IMR-90 (cell line): ENCODE results near the gene LY6G5C. TPM values are rescaled to one million over a fixed set of nuclear protein-coding genes. Genes with fewer than 3 reads are reported as not detected.

Source experiments
- ATAC-seq: fragments of 200-7000 bp; cut with Tn5 transposase; 2 replicates; pipeline ENCODE4 v1.9.1; 2020; ENCODE audit warnings: low read depth, mild to moderate bottlenecking, moderate library complexity
- BruUV-seq: library from RNA; stranded (reverse); fragments of 400-500 nt; replicated peaks from 2 replicates; lab custom pipeline; 2021; lab: Mats Ljungman, UMichigan
- CTCF ChIA-PET: fragments of 300-600 bp; formaldehyde crosslinking; extraction: SDS; loops from one replicate; lab custom pipeline; 2021; ENCODE audit warnings: antibody characterized with exemption; lab: Yijun Ruan, JAX
- POLR2A ChIA-PET: fragments of 300-600 bp; sonication (Branson Sonifier 250); formaldehyde crosslinking; loops from one replicate; lab custom pipeline; 2022; ENCODE audit warnings: antibody characterized with exemption; ENCODE audit not compliant: unreplicated experiment; lab: Charles Lee
- DNase-seq: peaks from one replicate; pipeline ENCODE4 v3.0.0; 2013
- H2AFZ ChIP-seq: replicated peaks from 2 replicates; pipeline ENCODE3; 2013; ENCODE audit warnings: low read length, mild to moderate bottlenecking; ENCODE audit not compliant: poor library complexity
- H2AK5ac ChIP-seq: 2 replicates; pipeline ENCODE4 v1.6.1; 2013; ENCODE audit warnings: low read depth, low read length, inconsistent platforms
- H2AK9ac ChIP-seq: replicated peaks from 2 replicates; pipeline ENCODE3; 2013; ENCODE audit warnings: mild to moderate bottlenecking, low read depth, low read length, moderate library complexity; ENCODE audit not compliant: poor library complexity
- H2BK120ac ChIP-seq: 2 replicates; pipeline ENCODE4 v1.6.1; 2013; ENCODE audit warnings: low read depth, low read length, inconsistent platforms
- H2BK15ac ChIP-seq: 3 replicates; pipeline ENCODE4 v1.6.1; 2013; ENCODE audit warnings: low read depth, low read length, inconsistent platforms
- H2BK20ac ChIP-seq: 2 replicates; pipeline ENCODE4 v1.6.1; 2013; ENCODE audit warnings: low read depth, mild to moderate bottlenecking, inconsistent platforms, low read length, moderate library complexity
- H2BK5ac ChIP-seq: 2 replicates; pipeline ENCODE4 v1.6.1; 2013; ENCODE audit warnings: mild to moderate bottlenecking, low read depth, low read length, inconsistent platforms; ENCODE audit not compliant: poor library complexity, severe bottlenecking
- H3K14ac ChIP-seq: replicated peaks from 2 replicates; pipeline ENCODE4 v1.6.1; 2013; ENCODE audit warnings: low read depth, low read length, inconsistent platforms
- H3K18ac ChIP-seq: 2 replicates; pipeline ENCODE4 v1.6.1; 2013; ENCODE audit warnings: low read depth, low read length, control low read depth
- H3K23ac ChIP-seq: 2 replicates; pipeline ENCODE4 v1.6.1; 2013; ENCODE audit warnings: low read depth, low read length, inconsistent platforms
- H3K27ac ChIP-seq: 2 replicates; pipeline ENCODE4 v1.5.1; 2013; ENCODE audit warnings: mild to moderate bottlenecking, control low read depth, low read length; ENCODE audit not compliant: insufficient read depth
- H3K27me3 ChIP-seq: 2 replicates; pipeline ENCODE4 v1.6.1; 2013; ENCODE audit warnings: low read length; ENCODE audit not compliant: control insufficient read depth, insufficient read depth
- H3K36me3 ChIP-seq: 2 replicates; pipeline ENCODE4 v1.6.1; 2013; ENCODE audit warnings: low read length, mixed read lengths; ENCODE audit not compliant: control insufficient read depth, insufficient read depth
- H3K4ac ChIP-seq: 2 replicates; pipeline ENCODE4 v1.6.1; 2013; ENCODE audit warnings: low read depth, low read length, inconsistent platforms
- H3K4me1 ChIP-seq: 2 replicates; pipeline ENCODE4 v1.6.1; 2013; ENCODE audit warnings: low read length, mixed read lengths; ENCODE audit not compliant: control insufficient read depth, insufficient read depth
- H3K4me2 ChIP-seq: 2 replicates; pipeline ENCODE4 v1.6.1; 2013; ENCODE audit warnings: low read depth, mild to moderate bottlenecking, control low read depth, low read length, moderate library complexity
- H3K4me3 ChIP-seq: 2 replicates; pipeline ENCODE4 v1.5.1; 2013; ENCODE audit warnings: low read depth, mild to moderate bottlenecking, control low read depth, low read length, moderate library complexity; ENCODE audit not compliant: insufficient read depth
- H3K56ac ChIP-seq: 2 replicates; pipeline ENCODE4 v1.6.1; 2013; ENCODE audit warnings: low read length, inconsistent platforms; ENCODE audit not compliant: insufficient read depth; ENCODE audit errors: extremely low read depth
- H3K79me1 ChIP-seq, 2 experiments: 2 replicates each; pipeline ENCODE4 v1.6.1; 2013; ENCODE audit warnings: low read length in 2 of 2, inconsistent platforms in 1 of 2, low read depth in 1 of 2
- H3K9ac ChIP-seq: 2 replicates; pipeline ENCODE4 v1.6.1; 2013; ENCODE audit warnings: low read depth, low read length, control low read depth
- H3K9me1 ChIP-seq: 2 replicates; pipeline ENCODE4 v1.6.1; 2013; ENCODE audit warnings: low read length, inconsistent platforms; ENCODE audit not compliant: insufficient read depth
- H3K9me3 ChIP-seq: 2 replicates; pipeline ENCODE4 v1.6.1; 2013; ENCODE audit warnings: low read length; ENCODE audit not compliant: control insufficient read depth, insufficient read depth
- H4K20me1 ChIP-seq: 2 replicates; pipeline ENCODE4 v1.6.1; 2013; ENCODE audit warnings: low read length, inconsistent platforms; ENCODE audit not compliant: insufficient read depth
- H4K5ac ChIP-seq: 2 replicates; pipeline ENCODE4 v1.6.1; 2013; ENCODE audit warnings: mild to moderate bottlenecking, low read depth, low read length, control low read depth
- H4K8ac ChIP-seq, 2 experiments: 2 replicates each; pipeline ENCODE4 v1.6.1; 2013; ENCODE audit warnings: low read depth in 2 of 2, low read length in 2 of 2, control low read depth in 1 of 2, inconsistent platforms in 1 of 2
- H4K91ac ChIP-seq: 2 replicates; pipeline ENCODE4 v1.6.1; 2013; ENCODE audit warnings: low read depth, low read length, inconsistent platforms; ENCODE audit not compliant: insufficient read depth
- CEBPB ChIP-seq: IDR thresholded peaks from 2 replicates; pipeline ENCODE4 v1.6.1; 2012; ENCODE audit warnings: low read depth, low read length, improper control_type of control experiment
- FOS ChIP-seq: fragments of 150-350 bp; IDR thresholded peaks from 2 replicates; pipeline ENCODE4 v1.6.1; 2016; ENCODE audit warnings: low read depth, low read length
- MAFK ChIP-seq: IDR thresholded peaks from 2 replicates; pipeline ENCODE4 v1.6.1; 2012; ENCODE audit warnings: low read depth, low read length, improper control_type of control experiment
- MAZ ChIP-seq: IDR thresholded peaks from 2 replicates; pipeline ENCODE4 v1.6.1; 2012; ENCODE audit warnings: low read depth, mild to moderate bottlenecking, low read length, improper control_type of control experiment, moderate library complexity, borderline replicate concordance
- MXI1 ChIP-seq: IDR thresholded peaks from 2 replicates; pipeline ENCODE4 v1.6.1; 2012; ENCODE audit warnings: low read depth, mild to moderate bottlenecking, low read length, moderate library complexity, borderline replicate concordance
- NFE2L2 ChIP-seq: fragments of 150-350 bp; IDR thresholded peaks from 2 replicates; pipeline ENCODE4 v1.6.1; 2016; ENCODE audit warnings: low read depth, mild to moderate bottlenecking, low read length
- POLR2A ChIP-seq: IDR thresholded peaks from 2 replicates; pipeline ENCODE4 v1.6.1; 2012; ENCODE audit warnings: mild to moderate bottlenecking, low read depth, low read length
- RAD21 ChIP-seq: IDR thresholded peaks from 2 replicates; pipeline ENCODE4 v1.6.1; 2012; ENCODE audit warnings: low read length, improper control_type of control experiment
- RCOR1 ChIP-seq: IDR thresholded peaks from 2 replicates; pipeline ENCODE4 v1.6.1; 2012; ENCODE audit warnings: mild to moderate bottlenecking, low read length, improper control_type of control experiment; ENCODE audit not compliant: insufficient replicate concordance
- RFX5 ChIP-seq: IDR thresholded peaks from 2 replicates; pipeline ENCODE4 v1.8.0; 2012; ENCODE audit warnings: low read depth, mild to moderate bottlenecking, low read length, moderate library complexity
- SMC3 ChIP-seq: fragments of 150-350 bp; IDR thresholded peaks from 2 replicates; pipeline ENCODE4 v1.6.1; 2016; ENCODE audit warnings: low read depth, mild to moderate bottlenecking, antibody characterized with exemption, low read length, moderate library complexity
- WGBS, 2 experiments: methylation state at CpG; one replicate each; pipeline versions ENCODE4 v1.1.5 to v1.1.7; 2013; ENCODE audit warnings: missing lambda C conversion rate in 2 of 2; ENCODE audit not compliant: insufficient read length in 1 of 2; ENCODE audit errors: extremely low coverage in 2 of 2; 5-methylcytosine and 5-hydroxymethylcytosine counted together
- dilution Hi-C: fragments of 300-500 bp; cut with HindIII; formaldehyde crosslinking; loops from one replicate; pipeline ENCODE4 v1.14.3; 2018; ENCODE audit warnings: low sequenced_read_pairs; ENCODE audit not compliant: unreplicated experiment
- in situ Hi-C: fragments of 300-500 bp; cut with MboI; formaldehyde crosslinking; loops from 3 replicates; pipeline ENCODE4 v1.14.3; 2019; ENCODE audit warnings: low sequenced_read_pairs, inconsistent platforms, mixed read lengths
- intact Hi-C: fragments of 100-400 bp; cut with micrococcal nuclease; formaldehyde crosslinking; loops from 2 replicates; pipeline ENCODE4 v1.10.0; 2022
- polyA plus RNA-seq, 3 experiments: library from polyadenylated mRNA; depleted of rRNA; stranded (reverse); fragments of >200 nt; gene quantifications; 2 replicates each; pipeline ENCODE4 v1.2.3, GENCODE V29; 2012; ENCODE audit warnings: low replicate concordance in 1 of 3
- total RNA-seq: library from RNA; depleted of rRNA; stranded (reverse); fragments of >200 nt; gene quantifications from 2 replicates; pipeline ENCODE4 v1.2.3, GENCODE V29; 2012
- TF ChIP-seq, protein P1 (sequence below): conservative IDR thresholded peaks from 2 replicates; pipeline ENCODE4 v1.5.1; 2012; ENCODE audit warnings: mild to moderate bottlenecking, low read depth, low read length, improper control_type of control experiment
- TF ChIP-seq, protein P2 (sequence below): fragments of 150-350 bp; IDR thresholded peaks from 2 replicates; pipeline ENCODE4 v1.6.1; 2017; ENCODE audit warnings: mild to moderate bottlenecking, antibody characterized with exemption, low read length, low read depth
- TF ChIP-seq, protein P3 (sequence below): fragments of 150-350 bp; IDR thresholded peaks from 2 replicates; pipeline ENCODE4 v1.6.1; 2016; ENCODE audit warnings: low read depth, mild to moderate bottlenecking, low read length, moderate library complexity, borderline replicate concordance

The LY6G5C gene
- total and polyA plus RNA-seq, 2 of the 4 experiments (the other 2 are of a cell fraction) = 0.18 to 2.0 TPM

DNA sequence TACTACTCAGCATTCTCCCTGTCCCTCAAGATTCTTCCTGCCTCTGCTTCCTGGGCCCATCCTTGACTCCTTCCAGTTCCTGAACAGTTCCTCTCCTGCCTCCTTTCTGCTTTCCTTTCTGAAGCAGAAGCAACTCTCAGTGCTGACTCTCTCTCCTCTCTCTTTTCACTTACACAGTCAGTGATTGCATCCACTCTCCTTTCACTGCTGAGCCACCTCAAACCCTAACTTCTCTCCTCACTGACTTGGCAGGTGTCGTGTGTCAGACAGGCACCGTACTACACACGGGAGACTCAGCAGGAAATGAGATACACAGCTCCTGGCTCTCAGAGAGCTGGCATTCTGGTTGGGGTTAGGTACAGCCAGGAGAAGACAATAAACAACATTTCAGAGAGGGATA lies 16.7 kb upstream of the LY6G5C start:
- Histone ChIP-seq H3K4me3 (no peak overlapping the region), H2BK5ac (no peak overlapping the region), H2BK20ac (no peak overlapping the region), H2BK15ac (no peak overlapping the region), H3K56ac (no peak overlapping the region), H2AFZ (no peak overlapping the region), H3K4me2 (no peak overlapping the region), H2AK5ac (no peak overlapping the region), H4K5ac (no peak overlapping the region), H3K79me1 (peaks cover 25 to 50% of the 10 kb centered on the region in 2 experiments), H3K4me1 (peaks cover 6% of the 10 kb centered on the region), H3K18ac (no peak overlapping the region), H2BK120ac (no peak overlapping the region), H2AK9ac (peak overlapping the region; percentile 68), H4K91ac (no peak overlapping the region), H3K14ac (0 out of 2 replicates have a peak overlapping the region, but pooled peaks have one; percentile 17), H3K9ac (no peak overlapping the region), H3K4ac (no peak overlapping the region), H3K27me3 (no peaks in the 10 kb centered on the region), H3K23ac (peak overlapping the region; percentile 3; the same call in 1 of the 2 replicates), H4K8ac (no peak overlapping the region), H4K20me1 (0 out of 2 replicates have a peak, but pooled peaks cover 11% of the 10 kb centered on the region), H3K9me1 (peaks cover 10% of the 10 kb centered on the region), H3K27ac (no peak overlapping the region), H3K9me3 (no peaks in the 10 kb centered on the region), H3K36me3 (peaks cover 39% of the 10 kb centered on the region)
- peak; percentile 54 for DNase-seq
- WGBS, 2 experiments = no CpG with 5 or more reads among the region's 3 CpGs
- no peak for ATAC-seq
- intact Hi-C loops (no loop called here), in situ Hi-C loops (no loop called here), dilution Hi-C loops (no loop called here)
- ChIA-PET CTCF (interaction anchor here (0.5 kb wide), 1 partner anchor 133 kb away, joined by 3 read pairs; no protein-coding TSS in a partner anchor), POLR2A (no interaction called here)
- BruUV-seq = no TSS peak
- TF ChIP-seq, protein P1, sequence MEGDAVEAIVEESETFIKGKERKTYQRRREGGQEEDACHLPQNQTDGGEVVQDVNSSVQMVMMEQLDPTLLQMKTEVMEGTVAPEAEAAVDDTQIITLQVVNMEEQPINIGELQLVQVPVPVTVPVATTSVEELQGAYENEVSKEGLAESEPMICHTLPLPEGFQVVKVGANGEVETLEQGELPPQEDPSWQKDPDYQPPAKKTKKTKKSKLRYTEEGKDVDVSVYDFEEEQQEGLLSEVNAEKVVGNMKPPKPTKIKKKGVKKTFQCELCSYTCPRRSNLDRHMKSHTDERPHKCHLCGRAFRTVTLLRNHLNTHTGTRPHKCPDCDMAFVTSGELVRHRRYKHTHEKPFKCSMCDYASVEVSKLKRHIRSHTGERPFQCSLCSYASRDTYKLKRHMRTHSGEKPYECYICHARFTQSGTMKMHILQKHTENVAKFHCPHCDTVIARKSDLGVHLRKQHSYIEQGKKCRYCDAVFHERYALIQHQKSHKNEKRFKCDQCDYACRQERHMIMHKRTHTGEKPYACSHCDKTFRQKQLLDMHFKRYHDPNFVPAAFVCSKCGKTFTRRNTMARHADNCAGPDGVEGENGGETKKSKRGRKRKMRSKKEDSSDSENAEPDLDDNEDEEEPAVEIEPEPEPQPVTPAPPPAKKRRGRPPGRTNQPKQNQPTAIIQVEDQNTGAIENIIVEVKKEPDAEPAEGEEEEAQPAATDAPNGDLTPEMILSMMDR = no peak
- TF ChIP-seq NFE2L2 = no peak
- no peak for TF ChIP-seq MXI1
- no peak for TF ChIP-seq RCOR1
- no peak for TF ChIP-seq CEBPB
- TF ChIP-seq RFX5 = no peak
- TF ChIP-seq FOS = no peak
- TF ChIP-seq, protein P2, sequence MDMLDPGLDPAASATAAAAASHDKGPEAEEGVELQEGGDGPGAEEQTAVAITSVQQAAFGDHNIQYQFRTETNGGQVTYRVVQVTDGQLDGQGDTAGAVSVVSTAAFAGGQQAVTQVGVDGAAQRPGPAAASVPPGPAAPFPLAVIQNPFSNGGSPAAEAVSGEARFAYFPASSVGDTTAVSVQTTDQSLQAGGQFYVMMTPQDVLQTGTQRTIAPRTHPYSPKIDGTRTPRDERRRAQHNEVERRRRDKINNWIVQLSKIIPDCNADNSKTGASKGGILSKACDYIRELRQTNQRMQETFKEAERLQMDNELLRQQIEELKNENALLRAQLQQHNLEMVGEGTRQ = no peak
- TF ChIP-seq MAZ = no peak
- no peak for TF ChIP-seq POLR2A
- no peak for TF ChIP-seq RAD21
- TF ChIP-seq SMC3 = no peak
- no peak for TF ChIP-seq MAFK
- TF ChIP-seq, protein P3, sequence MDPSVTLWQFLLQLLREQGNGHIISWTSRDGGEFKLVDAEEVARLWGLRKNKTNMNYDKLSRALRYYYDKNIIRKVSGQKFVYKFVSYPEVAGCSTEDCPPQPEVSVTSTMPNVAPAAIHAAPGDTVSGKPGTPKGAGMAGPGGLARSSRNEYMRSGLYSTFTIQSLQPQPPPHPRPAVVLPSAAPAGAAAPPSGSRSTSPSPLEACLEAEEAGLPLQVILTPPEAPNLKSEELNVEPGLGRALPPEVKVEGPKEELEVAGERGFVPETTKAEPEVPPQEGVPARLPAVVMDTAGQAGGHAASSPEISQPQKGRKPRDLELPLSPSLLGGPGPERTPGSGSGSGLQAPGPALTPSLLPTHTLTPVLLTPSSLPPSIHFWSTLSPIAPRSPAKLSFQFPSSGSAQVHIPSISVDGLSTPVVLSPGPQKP = no peak
